GF-D8 (cell line): ENCODE results near the gene SSBP2.

Experiments used
- DNase-seq: peaks from one replicate; lab custom pipeline; 2025; lab: John Stamatoyannopoulos, UW

The SSBP2 gene

DNA sequence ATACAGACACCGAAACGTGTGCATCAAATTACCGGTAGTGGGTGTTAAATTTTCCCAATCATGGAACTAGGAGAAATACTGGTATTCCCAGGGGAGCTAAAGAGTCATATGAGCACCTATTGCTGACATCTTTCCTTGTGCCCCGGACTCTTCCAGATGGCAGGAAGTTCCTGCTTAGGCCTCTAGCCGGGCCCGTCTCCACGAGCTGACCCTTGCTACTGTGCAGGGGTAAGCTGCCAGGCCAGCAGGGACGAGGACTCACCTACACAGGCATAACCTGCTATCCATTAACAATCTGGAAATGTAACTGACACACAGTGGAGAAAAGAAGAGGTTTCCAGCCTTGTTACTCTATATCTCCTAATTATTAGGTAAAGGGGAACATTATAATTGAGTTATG lies 16.2 kb upstream of the SSBP2 start:
- DNase-seq, result no peak

GRCh38 chr5:81766611-81767010 lies 15.7 kb upstream of the SSBP2 start:
- no peak for DNase-seq

GRCh38 chr5:81763294-81763928 lies 12.5 kb upstream of the SSBP2 start:
- no peak for DNase-seq

GRCh38 chr5:81762853-81763252 lies 12.0 kb upstream of the SSBP2 start:
- no peak for DNase-seq

GRCh38 chr5:81762401-81762800 lies 11.5 kb upstream of the SSBP2 start:
- DNase-seq, result no peak

DNA sequence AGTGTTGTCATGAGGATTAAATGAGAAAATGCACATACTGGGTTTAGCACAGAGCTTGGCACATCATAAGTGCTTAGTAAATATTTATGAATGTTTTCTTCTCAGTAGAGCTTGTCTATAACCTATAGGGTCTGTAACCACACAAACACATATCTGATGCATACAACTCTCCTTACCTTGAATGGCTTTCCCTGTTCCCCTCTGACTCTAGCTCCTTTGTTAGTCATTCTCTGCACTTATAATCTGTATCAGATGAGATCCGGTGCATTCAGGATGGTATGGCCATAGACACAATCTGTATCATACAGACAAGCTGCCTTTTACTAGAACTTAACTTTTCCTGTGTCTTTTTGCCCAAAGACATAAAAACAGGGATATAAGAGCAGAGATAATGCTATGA lies 11.1 kb upstream of the SSBP2 start:
- DNase-seq, result no peak

- no peak for DNase-seq
These were observed 10.4 kb upstream of the SSBP2 start for GRCh38 chr5:81761270-81761669.

GRCh38 chr5:81760521-81760920 lies 9.6 kb upstream of the SSBP2 start:
- DNase-seq, result no peak

GRCh38 chr5:81759632-81760005 lies 8.7 kb upstream of the SSBP2 start:
- DNase-seq, result no peak

DNA sequence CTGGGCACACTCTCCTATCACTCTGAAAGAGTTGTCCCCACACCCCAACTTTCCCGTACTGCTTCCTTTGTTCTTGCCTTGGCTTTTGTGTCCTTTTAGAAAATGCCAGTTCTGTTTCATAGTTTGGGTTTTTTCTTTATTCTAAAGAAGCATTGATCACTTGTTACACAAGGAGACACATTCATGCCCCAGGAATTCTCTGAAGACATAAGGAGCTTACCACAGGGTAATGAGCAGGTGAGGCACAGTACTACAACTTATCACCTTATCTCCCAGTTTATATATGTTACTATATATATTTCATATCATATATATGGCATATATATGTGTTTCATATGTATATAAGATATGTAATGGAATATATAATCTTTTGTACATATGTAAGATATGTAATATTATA lies 6.5 kb upstream of the SSBP2 start:
- no peak for DNase-seq

GRCh38 chr5:81756016-81756415 lies 5.1 kb upstream of the SSBP2 start:
- no peak for DNase-seq

- DNase-seq, result no peak
These were observed 4.4 kb upstream of the SSBP2 start for GRCh38 chr5:81755320-81755719.

GRCh38 chr5:81754621-81755020 lies 3.7 kb upstream of the SSBP2 start:
- no peak for DNase-seq

- DNase-seq, result no peak
These were observed 2.5 kb upstream of the SSBP2 start for GRCh38 chr5:81753429-81753828.

DNA sequence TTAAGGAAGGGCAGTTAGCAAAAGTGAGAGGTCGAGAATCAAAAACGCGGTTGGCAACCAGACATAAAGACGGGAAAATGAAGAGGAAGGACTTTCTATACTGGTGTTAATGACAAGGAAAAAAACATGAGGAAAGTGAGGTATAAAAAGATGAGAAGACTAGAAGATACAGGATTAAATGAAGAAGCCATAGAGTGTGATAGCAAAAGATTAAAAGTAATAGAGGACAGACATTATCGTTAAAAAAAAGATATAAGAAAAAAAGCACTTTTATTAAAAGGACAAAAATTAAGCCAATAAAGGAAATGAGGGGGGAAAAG lies 1.7 kb upstream of the SSBP2 start:
- DNase-seq, result no peak

DNA sequence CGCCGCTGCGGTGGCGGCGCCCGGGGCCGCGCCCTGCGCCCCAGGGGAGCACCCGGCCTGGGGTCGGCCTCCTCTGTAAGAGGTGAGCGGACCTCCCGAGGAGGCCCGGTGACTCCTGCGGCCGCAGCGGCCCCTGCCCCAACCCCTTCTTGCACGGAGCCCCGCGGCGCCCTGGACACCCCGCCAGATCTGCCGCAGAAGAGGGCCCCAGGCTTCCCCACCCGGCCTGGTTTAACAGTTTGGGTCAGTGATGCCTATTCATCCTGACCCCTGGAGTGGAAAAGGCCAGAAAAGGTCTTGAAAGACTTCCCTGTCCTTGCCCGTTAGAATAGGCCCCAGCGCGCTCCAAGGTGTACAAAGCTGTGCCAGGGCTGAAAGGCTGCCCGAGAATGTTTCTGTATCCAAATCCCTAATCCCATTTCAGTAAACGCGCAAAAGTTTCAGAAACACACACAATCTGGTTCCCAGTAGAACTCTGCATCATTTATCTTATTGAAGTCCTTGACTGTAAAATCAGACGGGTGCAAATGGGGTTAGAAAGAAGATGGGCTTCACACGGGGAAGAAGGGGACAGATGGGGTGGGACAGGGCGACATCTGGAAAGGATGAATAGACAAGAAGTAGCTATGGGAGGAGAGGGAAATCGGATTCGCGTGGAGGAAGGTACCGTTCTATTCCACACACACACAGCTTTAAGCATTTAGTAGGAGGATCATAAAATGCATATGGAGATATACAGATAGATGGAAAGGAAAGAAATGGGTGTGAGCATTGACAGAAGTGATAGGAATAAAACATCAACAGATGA lies 1.1 kb upstream of the SSBP2 start:
- DNase-seq, result no peak

- DNase-seq, result no peak
These were observed 439 bp downstream of the SSBP2 start for GRCh38 chr5:81750308-81751008.

- DNase-seq, result no peak
These were observed 1.2 kb downstream of the SSBP2 start for GRCh38 chr5:81749561-81750307.

- no peak for DNase-seq
These were observed 1.7 kb downstream of the SSBP2 start for GRCh38 chr5:81749192-81749560.

- DNase-seq, result no peak
These were observed 2.3 kb downstream of the SSBP2 start for GRCh38 chr5:81748556-81748955.

DNA sequence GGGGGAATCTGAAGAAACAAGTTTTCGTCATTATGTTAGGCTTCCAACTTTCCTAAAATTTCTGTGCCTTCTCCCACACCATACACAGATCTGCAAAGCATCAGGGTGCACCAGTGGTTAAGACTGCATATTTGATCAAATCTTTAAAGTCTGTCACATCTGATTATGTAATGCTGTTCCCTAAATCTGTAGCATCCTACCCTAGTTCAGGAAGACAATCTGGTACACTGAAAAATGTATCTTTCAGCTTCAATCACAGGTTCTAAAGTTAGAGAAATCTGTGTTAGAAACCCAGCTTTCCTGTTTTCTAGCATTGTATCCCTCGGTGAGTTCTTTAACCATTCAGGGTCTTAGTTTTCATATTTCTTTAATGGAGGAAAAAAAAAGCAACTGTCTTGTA lies 3.9 kb downstream of the SSBP2 start:
- no peak for DNase-seq

- no peak for DNase-seq
These were observed 10.1 kb downstream of the SSBP2 start for GRCh38 chr5:81740758-81741157.

DNA sequence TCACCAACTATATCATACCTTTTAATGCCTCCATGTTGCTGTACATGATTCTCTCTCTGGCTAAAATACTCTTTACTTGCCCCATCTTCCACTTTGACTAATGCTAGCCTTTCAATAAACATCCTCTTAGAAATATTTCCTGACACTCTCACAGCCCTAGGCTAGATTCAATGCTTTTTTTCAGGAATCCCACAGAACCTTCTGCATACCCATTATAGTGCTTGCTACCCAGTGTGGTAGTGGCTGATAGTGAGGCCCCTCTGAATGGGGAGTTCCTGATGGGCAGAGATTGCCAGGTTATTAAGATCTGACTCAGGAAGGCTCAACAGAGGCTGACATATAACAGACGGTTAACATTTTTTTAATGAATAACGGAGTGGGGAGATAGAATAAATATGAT lies 11.6 kb downstream of the SSBP2 start:
- DNase-seq, result no peak
